ENCODE results near the gene LRRC18. TPM values are rescaled to one million over a fixed set of nuclear protein-coding genes. Genes with fewer than 3 reads are reported as not detected.

Gene LRRC18
- total and polyA plus RNA-seq, 9 of the 15 experiments (the other 6 are each of a cell fraction or from before 2014, with no cell fraction given): not detected

DNA sequence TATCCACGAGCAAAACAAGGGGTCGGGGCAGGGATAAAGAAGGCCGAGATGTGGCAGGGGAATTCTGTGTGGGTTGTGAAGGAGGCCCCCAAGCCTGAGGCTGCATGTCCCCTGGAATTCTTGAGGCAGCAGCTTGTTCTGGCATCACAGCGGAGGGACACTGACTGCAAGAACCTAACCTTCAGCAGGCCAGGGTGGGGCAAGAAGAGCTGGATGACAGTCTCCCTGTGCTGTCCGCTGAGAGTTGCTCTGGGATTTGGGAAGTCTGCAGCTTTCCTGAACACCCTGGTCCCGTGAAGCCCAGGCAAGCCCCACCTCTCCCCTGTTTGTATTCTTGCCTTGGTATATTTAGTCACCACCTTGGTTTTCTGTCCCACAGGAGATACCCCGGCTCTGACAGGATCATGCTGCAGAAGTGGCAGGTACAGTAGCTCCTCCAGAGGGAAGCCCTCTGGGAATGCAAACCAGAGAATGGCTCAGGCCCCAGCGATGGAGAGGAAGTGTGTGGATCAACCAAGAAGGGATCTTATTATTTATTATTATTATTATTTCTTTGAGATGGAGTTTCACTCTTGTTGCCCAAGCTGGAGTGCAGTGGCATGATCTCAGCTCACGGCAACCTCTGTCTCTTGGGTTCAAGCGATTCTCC, 1.9 kb upstream of the LRRC18 start:
- ChIA-PET POLR2A (interaction anchor here (0.6 kb wide), 1 partner anchor 220 kb away, joined by 3 read pairs; no protein-coding TSS in a partner anchor), CTCF (ENCODE audit: low intra/inter-chr PET ratio) (no interaction called here)
- no TSS peak for BruUV-seq (replicated peaks)
- Histone ChIP-seq H3K4me2 (ENCODE audit: insufficient read depth, low read length) (no peak overlapping the region), H3K4me3 (no peak overlapping the region), H3K9ac (ENCODE audit: insufficient read depth in 1 of 2, low read depth in 2 of 2, low read length in 2 of 2) (no peak overlapping the region), H4K20me1 (replicated peaks; ENCODE audit: control insufficient read depth, insufficient read depth, low read length) (no peaks in the 10 kb centered on the region), H3K27ac (ENCODE audit: extremely low read depth, low read depth, low read length) (no peak overlapping the region), H3K4me1 (replicated peaks in 1 of 2; ENCODE audit: control insufficient read depth in 2 of 2, insufficient read depth in 2 of 2, low read length in 2 of 2) (no peaks in the 10 kb centered on the region), H3K79me2 (ENCODE audit: control insufficient read depth, insufficient read depth, low read length) (no peaks in the 10 kb centered on the region), H3K9me3 (replicated peaks; ENCODE audit: control insufficient read depth, insufficient read depth, low read depth, low read length) (no peaks in the 10 kb centered on the region), H2AFZ (ENCODE audit: low read depth, low read length) (no peak overlapping the region), H3K9me1 (ENCODE audit: control insufficient read depth, insufficient read depth, low read length) (no peaks in the 10 kb centered on the region), H3K36me3 (ENCODE audit: control insufficient read depth, insufficient read depth, low read length) (no peaks in the 10 kb centered on the region), H3K27me3 (ENCODE audit: control insufficient read depth in 2 of 2, insufficient read depth in 2 of 2, low read length in 2 of 2) (peaks cover 24 to 68% of the 10 kb centered on the region in 2 experiments)
- TF ChIP-seq ILF3 (IDR thresholded peaks at IDR 0.05; ENCODE audit: borderline replicate concordance): no peak
- no peak for TF ChIP-seq MXD1 (CRISPR knock-in tag; IDR thresholded peaks at IDR 0.05; ENCODE audit: borderline replicate concordance, poor library complexity, severe bottlenecking)
- TF ChIP-seq, protein P1, sequence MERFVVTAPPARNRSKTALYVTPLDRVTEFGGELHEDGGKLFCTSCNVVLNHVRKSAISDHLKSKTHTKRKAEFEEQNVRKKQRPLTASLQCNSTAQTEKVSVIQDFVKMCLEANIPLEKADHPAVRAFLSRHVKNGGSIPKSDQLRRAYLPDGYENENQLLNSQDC (CRISPR knock-in tag; IDR thresholded peaks at IDR 0.05): no peak
- no peak for TF ChIP-seq CBX1 (IDR thresholded peaks at IDR 0.05; ENCODE audit: low read depth)
- intact Hi-C loops (cut with micrococcal nuclease) (no loop called here), in situ Hi-C loops (cut with MboI) (no loop called here)
- no peak for DNase-seq (ENCODE audit: extremely low read depth in 1 of 4, low spot score in 3 of 4)
- ATAC-seq: no peak
- WGBS (ENCODE audit: insufficient coverage, low coverage, missing lambda C conversion rate): 2% methylated on average over 10 of the region's 10 CpGs
- no peak for FAIRE-seq

DNA sequence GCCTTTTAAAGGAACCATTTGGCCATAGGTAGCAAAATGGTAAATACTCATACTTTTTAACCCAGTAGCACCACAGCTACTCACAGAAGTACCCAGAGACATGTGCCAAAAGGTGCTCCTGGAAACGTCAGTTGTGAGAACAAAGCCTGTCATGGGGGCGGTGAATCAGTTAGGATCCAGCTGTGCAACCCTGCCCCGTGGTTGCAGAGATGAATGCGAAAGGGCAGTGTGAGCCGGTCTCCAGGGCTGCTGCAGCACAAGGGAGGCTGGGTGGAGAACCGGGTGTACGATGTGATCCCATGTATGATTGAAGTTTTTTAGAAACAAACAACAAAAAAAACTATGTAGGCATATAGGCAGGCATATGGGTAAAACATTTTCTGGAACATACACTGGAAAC, 1.3 kb upstream of the LRRC18 start:
- CTCF ChIA-PET (ENCODE audit: low intra/inter-chr PET ratio): no interaction called here
- no peak for DNase-seq (ENCODE audit: extremely low read depth in 1 of 4, low spot score in 3 of 4)
- no peak overlapping the region for H3K4me3 ChIP-seq
- H3K9me1 ChIP-seq (ENCODE audit: control insufficient read depth, insufficient read depth, low read length): no peaks in the 10 kb centered on the region
- H3K4me1 ChIP-seq (replicated peaks in 1 of 2; ENCODE audit: control insufficient read depth in 2 of 2, insufficient read depth in 2 of 2, low read length in 2 of 2): no peaks in the 10 kb centered on the region
- intact Hi-C loops (cut with micrococcal nuclease): no loop called here
- H3K36me3 ChIP-seq (ENCODE audit: control insufficient read depth, insufficient read depth, low read length): no peaks in the 10 kb centered on the region
- H3K9ac ChIP-seq (ENCODE audit: insufficient read depth in 1 of 2, low read depth in 2 of 2, low read length in 2 of 2): no peak overlapping the region
- H3K9me3 ChIP-seq (replicated peaks; ENCODE audit: control insufficient read depth, insufficient read depth, low read depth, low read length): no peaks in the 10 kb centered on the region
- H3K79me2 ChIP-seq (ENCODE audit: control insufficient read depth, insufficient read depth, low read length): no peaks in the 10 kb centered on the region
- in situ Hi-C loops (cut with MboI): no loop called here
- WGBS (ENCODE audit: insufficient coverage, low coverage, missing lambda C conversion rate): 2% methylated on average over 7 of the region's 7 CpGs
- H3K27me3 ChIP-seq (ENCODE audit: control insufficient read depth in 2 of 2, insufficient read depth in 2 of 2, low read length in 2 of 2): peaks cover 19 to 67% of the 10 kb centered on the region in 2 experiments
- no TSS peak for BruUV-seq (replicated peaks)
- H3K27ac ChIP-seq (ENCODE audit: extremely low read depth, low read depth, low read length): no peak overlapping the region
- POLR2A ChIA-PET: no interaction called here
- FAIRE-seq: no peak
- no peaks in the 10 kb centered on the region for H4K20me1 ChIP-seq (replicated peaks; ENCODE audit: control insufficient read depth, insufficient read depth, low read length)
- no peak for ATAC-seq
- no peak overlapping the region for H2AFZ ChIP-seq (ENCODE audit: low read depth, low read length)
- H3K4me2 ChIP-seq (ENCODE audit: insufficient read depth, low read length): no peak overlapping the region
- no peak for TF ChIP-seq NONO (IDR thresholded peaks at IDR 0.05; ENCODE audit: low read depth in 2 of 2, low read length in 1 of 2)
- no peak for TF ChIP-seq YY1 (IDR thresholded peaks at IDR 0.05; ENCODE audit: borderline replicate concordance in 1 of 3, control insufficient read depth in 1 of 3, extremely low read depth in 1 of 3, insufficient read depth in 3 of 3, insufficient read length in 1 of 3, insufficient replicate concordance in 2 of 3, low read depth in 1 of 3, low read length in 2 of 3)
- TF ChIP-seq BMI1 (IDR thresholded peaks at IDR 0.05; ENCODE audit: low read length): no peak
- no peak for TF ChIP-seq SREBF2 (CRISPR knock-in tag; IDR thresholded peaks at IDR 0.05)
- no peak for TF ChIP-seq U2AF1 (optimal IDR thresholded peaks at IDR 0.05; ENCODE audit: low read depth, low read length)
- TF ChIP-seq TARDBP (IDR thresholded peaks at IDR 0.05): no peak
- no peak for TF ChIP-seq TAL1 (IDR thresholded peaks at IDR 0.05)
- no peak for TF ChIP-seq TCF3 (CRISPR knock-in tag; IDR thresholded peaks at IDR 0.05)
- no peak for TF ChIP-seq SP1 (CRISPR knock-in tag; IDR thresholded peaks at IDR 0.05)
- no peak for TF ChIP-seq ZFP36 (IDR thresholded peaks at IDR 0.05; ENCODE audit: low read depth, low read length, partially characterized antibody)
- TF ChIP-seq MTF1 (CRISPR knock-in tag; IDR thresholded peaks at IDR 0.05; ENCODE audit: borderline replicate concordance): no peak
- TF ChIP-seq ZNF24 (IDR thresholded peaks at IDR 0.05): no peak

Measured in K562 (cell line).